HL-60/S4 (cell line): ENCODE data around the gene EGFR.

ENCODE experiments used
- in situ Hi-C: fragments of 300-500 bp; cut with MboI; formaldehyde crosslinking; loops from 2 replicates; pipeline ENCODE4 v1.14.3; 2022; ENCODE audit warnings: low sequenced_read_pairs

Gene EGFR

GRCh38 chr7:55099821-55100543, 81.2 kb downstream of the EGFR start:
- in situ Hi-C loops: no loop called here

- in situ Hi-C loops: no loop called here
Measured at GRCh38 chr7:55100544-55101327, 81.9 kb downstream of the EGFR start.

- in situ Hi-C loops: no loop called here
Measured at GRCh38 chr7:55101359-55101758, 82.5 kb downstream of the EGFR start.

GRCh38 chr7:55104123-55104522, 85.3 kb downstream of the EGFR start:
- in situ Hi-C loops: no loop called here

DNA sequence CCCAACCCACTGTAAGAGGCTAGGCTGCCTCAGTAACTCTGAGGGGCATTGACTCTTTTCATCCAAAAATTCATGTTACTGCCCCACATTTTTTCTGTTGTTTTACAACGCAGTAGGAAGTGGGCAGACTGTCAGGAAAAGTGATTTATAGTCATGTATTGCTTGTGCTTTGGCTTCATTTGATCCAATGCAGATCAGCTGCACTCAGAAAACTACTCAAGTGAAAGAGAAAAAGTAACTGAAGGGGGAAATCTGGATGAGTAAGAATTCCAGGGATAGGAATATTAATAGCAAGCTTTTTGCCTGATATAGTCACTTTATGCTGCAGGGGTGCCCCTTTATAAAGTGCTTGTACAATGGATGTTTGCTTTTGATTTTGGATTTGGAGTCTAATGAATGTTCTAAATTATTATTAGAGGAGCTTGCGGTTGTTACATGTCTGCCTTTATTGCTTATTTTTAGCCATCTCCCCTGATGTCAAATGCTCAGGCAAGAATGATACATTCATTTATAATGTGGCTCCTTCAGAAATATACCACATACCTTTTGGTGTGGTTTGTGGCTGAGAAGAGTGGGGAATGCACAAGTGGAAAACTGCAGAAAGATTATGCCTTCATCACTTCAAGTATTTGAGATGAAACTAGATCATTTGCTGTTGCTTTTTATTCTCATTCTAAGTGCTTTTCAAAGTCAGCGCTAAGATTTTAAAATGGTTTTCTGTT, 86.1 kb downstream of the EGFR start:
- in situ Hi-C loops: no loop called here

GRCh38 chr7:55105952-55106351, 87.1 kb downstream of the EGFR start:
- in situ Hi-C loops: no loop called here

DNA sequence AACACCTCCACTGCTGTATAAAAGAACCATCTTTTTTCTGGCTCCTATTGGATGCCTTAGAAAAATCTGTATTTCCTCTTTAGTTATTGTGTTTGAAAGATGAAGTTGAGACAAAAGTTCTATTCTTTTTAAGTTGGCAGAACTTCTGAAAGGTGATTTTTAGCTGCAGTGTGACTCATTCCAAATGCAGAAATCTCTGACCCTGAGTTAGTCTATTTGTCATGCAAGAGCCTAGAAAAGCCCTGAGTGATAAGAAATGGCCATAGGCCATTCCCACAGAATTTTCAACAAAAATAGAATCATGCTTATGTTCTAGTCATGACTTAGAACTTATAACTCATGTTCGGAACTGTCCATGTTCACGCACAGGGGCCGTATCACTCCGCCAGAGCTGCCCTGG, 89.1 kb downstream of the EGFR start:
- in situ Hi-C loops: no loop called here

DNA sequence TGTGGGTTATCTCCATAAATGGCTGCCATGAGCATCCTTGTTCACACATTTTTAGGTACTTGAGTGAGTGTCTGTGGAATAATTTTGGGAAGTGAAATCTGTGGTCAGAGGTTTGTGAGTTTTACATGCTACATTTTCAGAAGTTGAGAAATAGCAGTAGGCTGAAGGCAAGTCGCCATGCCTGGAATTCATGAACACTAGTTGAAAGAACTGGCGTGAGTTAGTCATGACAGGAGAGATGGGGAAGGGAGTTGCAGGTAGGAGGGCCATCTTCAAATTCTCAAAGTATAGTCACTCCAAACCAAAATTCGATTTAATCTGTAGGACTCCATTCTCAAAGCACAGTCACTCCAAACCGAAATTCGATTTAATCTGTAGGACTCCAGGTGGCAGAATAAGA, 89.6 kb downstream of the EGFR start:
- in situ Hi-C loops: no loop called here

GRCh38 chr7:55108818-55109217, 90.0 kb downstream of the EGFR start:
- in situ Hi-C loops: no loop called here

- in situ Hi-C loops: no loop called here
Measured at GRCh38 chr7:55109404-55110167, 90.8 kb downstream of the EGFR start.

GRCh38 chr7:55110282-55110992, 91.6 kb downstream of the EGFR start:
- in situ Hi-C loops: no loop called here

- in situ Hi-C loops: no loop called here
Measured at GRCh38 chr7:55110993-55111361, 92.2 kb downstream of the EGFR start.

DNA sequence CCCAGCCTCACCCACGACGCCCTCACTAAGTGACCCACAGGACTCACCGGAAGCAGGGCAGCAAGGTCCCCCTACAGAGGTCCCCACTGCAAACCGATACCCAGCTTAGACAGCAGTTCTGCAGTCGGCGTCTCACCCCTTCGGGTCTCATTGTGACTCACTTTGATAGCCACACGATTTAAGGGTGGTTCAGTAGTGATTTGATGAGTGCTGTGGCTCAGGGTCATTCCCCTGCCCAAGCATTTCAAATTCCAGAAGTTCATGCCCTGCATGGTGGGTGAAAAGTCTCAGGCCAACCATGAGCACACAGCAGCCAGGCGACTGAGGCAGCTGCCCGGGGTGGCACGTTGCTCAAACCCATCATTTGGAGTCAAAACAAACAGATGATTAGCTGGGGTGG, 93.2 kb downstream of the EGFR start:
- in situ Hi-C loops: no loop called here

- in situ Hi-C loops: no loop called here
Measured at GRCh38 chr7:55113760-55114540, 95.1 kb downstream of the EGFR start.

DNA sequence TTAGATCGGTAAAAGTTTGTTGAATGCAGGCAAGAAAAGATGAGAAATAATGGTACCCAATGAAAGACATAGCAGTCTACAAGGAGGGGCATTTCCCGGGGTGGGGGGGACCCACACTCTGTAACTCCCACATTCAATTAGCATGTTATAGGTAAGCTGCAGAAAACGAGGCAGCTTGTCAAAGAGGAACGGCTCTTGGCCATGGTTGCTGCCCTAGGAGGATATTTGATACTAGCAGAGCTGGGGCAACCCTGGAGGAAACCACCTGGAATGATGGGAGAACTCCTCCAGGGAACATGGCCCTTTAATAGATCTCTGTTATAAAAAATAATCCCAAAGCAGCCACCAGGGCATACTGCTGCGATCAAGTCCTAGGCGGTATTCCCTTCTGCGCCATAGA, 98.5 kb downstream of the EGFR start:
- in situ Hi-C loops: no loop called here

- in situ Hi-C loops: no loop called here
Measured at GRCh38 chr7:55118426-55118825, 99.6 kb downstream of the EGFR start.

DNA sequence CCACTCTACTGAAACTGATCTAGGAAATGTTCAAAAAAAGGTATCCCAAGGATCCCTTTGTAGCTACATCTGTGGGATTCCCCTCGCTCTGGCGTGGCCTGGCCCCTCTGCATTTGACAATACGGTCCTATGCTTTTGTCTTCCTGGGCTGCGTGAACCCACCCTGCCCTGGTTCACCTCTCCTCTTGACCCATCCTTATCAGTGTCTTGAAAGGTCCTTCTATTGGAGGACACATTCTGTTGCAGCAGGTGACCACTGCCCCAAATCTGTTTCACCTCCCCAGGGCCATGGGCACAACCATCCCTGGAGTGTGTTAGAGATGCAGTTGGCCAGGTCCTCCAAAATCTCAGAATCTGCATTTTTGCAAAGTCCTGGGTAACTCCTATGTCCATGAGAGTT, 100.8 kb downstream of the EGFR start:
- in situ Hi-C loops: no loop called here

DNA sequence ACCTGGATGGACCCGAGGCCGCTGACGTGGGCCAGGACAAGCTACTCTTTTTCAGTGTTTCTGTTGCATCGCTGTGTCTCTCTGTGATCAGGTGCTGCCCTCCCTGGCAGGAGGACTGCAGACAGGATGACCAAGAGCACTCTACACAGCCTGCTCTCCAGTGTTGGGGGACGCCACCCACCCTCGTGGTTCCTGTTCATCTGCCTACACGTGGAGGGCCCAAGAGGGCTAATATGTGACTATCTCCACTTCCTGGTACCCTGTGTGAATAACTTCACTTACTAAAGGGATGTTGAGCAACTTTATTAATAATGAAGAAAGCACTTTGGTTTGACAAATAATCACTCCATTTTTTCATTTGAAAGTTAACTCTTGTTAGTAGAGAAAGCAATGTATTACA, 101.3 kb downstream of the EGFR start:
- in situ Hi-C loops: no loop called here

- in situ Hi-C loops: no loop called here
Measured at GRCh38 chr7:55120501-55121198, 101.8 kb downstream of the EGFR start.
